ENCODE results near the gene ABLIM2.
A peak's percentile ranks its signal among the peaks of the same experiment; 100 is the strongest.
"Not testable (repeated sequence)": the region's sequence is repeated elsewhere in the genome, so short reads cannot be mapped to it uniquely, and the experiment has no call there.

ABLIM2 gene

DNA sequence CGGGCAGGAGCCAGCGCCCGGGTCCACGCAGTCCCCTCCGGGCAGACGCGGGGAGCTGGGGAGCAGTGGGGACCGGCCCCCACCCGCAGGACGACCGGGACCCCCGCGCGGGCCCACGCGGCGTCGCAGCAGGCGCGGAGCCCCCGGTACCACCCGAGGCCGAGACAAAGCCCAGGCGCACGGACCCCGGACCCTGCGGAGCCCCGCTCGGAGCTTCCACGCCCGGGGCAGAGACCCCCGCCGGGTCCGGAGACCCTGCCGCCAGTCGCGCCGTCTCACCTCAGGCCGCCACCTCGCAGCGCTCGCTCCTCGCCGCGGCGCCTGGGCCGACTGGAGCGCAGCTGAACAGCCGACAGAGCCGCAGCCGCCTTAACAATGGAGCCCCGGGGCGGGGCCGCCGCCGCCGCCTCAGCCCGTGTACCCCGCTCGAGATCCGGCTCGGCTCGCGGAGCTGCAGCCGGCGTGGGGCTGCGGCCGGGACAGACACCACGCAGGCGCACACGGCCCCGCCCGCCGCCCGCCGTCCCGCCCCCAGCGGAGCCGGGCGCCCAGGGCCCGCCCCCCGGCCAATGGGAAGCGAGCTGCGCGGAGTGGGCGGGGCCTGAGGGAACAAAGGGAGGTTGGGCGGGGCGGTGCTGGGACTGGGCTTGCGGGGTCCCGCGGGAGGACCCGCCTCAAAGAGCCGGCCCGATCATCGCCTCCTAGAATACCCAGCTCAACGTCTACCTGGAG is 219.1 kb downstream of the ABLIM2 start, which contains the start of gene AFAP1:
TSS of gene AFAP1 (minus strand) at position 485 of the 732 bp plus-strand sequence. CDS start 67,783 bp downstream, outside the sequence.
- peak; percentile 83 for DNase-seq (ENCODE audit: low read depth)

DNA sequence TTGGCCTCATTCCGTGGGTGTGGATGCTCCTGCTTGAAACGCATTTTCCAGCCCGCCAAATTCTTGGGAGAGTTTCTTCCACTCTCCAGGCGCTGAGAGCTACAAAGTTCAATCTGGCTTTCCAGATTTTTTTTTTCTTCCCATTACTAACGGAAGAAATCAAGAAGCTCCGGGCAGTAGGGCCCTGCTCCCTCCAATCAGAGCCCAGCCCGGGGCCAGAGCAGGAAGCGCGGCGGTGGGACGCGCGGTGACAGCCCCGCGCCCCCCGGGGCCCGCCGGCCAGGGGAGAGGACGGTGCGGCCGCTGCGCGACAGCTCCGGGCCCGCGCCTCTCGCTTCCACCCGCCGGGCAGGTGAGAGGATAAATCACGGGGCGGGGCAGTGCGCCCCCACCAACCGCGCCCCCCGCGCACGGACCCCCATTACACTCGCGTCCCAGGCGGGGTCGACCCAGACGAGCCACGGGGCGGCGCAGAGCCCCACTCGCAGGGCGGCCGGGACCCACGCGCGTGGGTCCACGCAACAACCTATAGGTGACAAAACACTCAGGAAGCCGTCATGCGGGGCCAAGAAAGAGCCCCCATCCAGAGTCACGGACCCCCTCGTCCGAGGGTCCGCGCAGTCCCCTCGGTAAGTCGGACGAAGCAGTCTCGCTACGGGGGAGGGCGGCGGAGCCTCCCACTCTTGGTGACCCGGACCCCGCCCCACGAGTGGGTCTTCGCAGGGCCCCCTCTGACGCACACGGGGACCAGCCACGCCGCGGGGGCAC is 219.8 kb downstream of the ABLIM2 start:
- DNase-seq (ENCODE audit: low read depth) = peak; percentile 7

DNA sequence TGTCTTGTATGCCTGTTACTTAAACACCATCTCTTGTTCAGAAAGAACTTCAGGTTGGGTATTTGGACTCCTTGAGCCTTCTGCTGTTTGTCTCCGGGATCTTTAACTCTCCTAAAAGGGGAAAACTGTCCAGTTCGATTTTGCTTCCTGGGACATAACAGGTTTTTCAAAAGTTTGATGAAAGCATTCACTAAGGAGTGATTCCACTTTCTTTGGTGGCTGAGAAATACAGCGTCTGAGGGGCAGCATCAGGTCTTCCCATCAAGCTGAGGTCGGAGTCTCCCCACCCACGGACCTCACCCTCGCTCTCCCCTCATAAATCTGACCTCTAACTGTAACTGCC is 220.4 kb downstream of the ABLIM2 start:
- no peak for DNase-seq (ENCODE audit: low read depth)

DNA sequence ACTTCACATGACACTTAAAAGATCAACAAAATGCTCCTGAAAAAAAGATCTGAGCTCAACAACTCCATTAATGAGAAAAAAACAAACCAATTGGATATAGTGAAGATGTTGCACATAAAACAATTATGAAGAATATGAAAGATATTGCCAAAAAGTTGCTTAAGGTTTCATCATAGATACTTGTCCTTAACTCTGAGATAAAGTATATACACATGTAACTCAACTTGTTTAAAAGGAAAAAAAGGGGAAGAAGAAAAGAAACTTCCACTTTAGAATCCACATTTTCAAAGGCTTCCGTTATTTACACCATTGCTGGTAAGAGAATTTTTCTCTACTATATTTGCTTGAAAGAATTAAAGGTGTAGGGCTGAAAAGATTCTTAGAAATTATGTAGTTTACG is 221.6 kb downstream of the ABLIM2 start:
- DNase-seq (ENCODE audit: low read depth) = no peak

DNA sequence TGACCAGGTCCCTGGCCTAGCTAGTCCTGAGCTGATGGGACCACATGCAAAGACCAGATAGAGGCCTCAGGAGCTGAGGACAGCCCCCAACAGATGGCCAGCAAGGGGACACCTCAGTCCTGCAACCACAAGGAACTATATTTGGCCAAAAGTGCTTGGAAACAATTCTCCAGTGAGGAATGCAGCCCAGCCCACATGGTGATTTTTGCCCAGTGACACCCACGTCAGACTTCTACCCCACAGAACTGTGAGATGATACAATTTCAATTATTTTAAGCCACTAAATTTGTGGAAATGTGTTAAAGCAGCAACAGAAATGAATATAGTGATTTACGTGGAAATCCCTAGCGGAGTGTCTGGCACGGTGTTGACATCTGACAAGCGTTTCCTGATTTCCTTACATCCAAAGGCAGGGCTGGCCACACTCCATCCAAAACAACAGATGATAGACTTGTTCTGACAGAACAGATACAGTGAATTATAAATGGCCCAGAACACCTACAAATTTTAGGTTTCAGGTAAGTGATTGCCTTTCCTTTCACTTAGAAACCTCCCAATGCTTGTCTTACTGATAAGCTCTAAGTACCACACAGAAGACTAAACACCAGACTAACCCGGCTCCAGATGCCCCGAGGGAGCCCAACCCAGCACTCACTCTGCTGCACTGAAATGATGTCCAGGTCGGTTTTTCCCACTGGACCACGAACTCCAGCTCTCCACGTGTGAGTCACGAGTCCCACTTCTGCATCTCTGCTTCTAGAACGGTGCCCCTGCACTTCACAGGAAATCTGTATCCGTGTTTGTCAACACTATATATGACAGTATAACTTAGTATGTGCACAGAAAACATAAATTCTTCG is 224.7 kb downstream of the ABLIM2 start:
- no peak for DNase-seq (ENCODE audit: low read depth)

DNA sequence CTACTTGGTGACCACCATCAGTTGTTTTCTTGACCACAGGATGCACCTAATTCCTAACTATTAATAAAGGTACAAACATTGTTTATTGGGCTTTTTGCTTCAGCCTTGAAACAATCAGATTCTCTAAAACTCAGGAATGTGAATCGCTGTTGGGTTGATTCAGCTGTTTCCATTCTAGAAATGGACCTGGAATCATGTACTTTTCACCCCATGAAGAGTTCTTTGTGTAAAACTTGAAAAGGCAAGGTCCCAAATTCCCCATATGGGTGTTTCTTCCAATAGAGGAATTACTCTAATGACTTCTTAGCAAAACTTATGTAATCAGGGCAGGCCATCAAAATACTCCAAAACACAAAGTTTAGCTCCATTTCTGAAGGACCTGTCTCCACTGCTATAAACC is 226.3 kb downstream of the ABLIM2 start:
- DNase-seq (ENCODE audit: low read depth) = no peak

DNA sequence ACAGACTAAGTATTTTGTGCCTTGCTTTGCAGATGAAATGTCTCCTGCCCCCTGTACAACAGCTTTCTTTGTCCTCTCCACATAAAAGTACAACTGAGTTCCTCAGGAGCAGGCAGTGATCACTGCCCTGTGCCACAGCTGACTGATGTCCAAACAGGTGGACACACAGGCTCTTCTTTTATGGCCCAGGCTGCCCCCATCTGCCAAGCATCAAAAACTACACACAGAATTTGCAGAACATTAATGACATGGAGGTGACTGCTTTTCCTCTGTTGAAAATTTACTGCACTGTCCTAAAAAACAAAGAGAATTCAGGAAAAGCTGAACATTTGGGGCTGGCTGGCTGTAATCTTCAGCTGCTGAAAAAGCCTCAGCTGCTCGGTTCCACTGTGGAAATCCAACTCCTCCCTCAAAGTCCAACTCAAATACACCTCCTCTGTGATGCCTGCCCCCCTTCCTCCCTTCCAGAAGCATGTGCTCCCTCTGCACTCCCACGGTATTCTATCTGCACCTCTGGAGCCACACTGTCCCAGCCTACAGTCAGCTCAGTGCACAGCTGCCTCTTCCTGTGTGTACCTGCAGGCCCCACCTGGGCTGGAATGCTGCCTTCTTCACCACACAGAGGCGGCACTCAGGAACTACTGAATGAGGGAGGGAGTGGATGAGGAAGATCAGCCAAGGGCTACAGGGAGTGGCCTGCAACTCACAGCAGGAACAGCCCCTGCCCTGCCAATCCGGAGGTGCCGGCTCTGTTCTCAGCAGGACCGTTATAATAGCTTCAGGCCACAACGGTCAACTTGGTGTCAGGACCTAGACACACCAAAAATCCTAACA is 229.3 kb downstream of the ABLIM2 start:
- DNase-seq (ENCODE audit: low read depth) = no peak

DNA sequence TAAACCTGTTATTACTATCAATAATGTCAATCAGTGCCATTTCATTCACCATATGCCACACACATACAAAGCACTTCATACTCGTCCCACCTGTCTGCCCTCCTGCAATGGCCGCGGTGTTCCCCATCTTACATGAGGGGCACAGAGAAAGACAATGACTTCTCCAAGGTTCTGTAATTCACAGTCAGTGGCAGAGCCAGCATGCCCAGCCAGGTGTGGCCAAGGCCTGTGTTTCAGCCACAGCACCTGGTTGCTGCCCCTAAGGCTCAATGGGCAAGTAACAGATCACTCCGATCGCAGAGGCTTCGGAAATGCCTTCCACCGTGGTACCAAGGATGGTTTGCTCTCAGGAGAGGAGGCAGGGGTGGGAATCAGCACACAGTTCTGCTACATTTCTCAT is 229.9 kb downstream of the ABLIM2 start:
- DNase-seq (ENCODE audit: low read depth) = no peak

DNA sequence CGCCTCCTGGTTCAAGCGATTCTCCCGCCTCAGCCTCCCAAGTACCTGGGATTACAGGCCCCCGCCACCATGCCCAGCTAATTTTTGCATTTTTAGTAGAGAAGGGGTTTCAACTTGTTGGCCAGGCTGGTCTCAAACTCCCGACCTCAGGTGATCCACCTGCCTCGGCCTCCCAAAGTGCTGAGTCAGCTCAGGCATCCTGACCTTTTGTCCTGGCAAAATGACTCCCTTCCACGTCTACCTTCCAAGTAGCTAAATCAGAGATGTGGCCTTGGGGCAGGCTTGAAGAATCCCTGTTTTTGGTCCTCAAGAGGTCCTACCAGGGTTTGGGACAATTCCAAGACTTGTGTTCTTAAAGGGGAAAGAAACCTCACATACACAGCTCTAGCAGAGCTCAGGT is 231.8 kb downstream of the ABLIM2 start:
- DNase-seq (ENCODE audit: low read depth) = no peak

DNA sequence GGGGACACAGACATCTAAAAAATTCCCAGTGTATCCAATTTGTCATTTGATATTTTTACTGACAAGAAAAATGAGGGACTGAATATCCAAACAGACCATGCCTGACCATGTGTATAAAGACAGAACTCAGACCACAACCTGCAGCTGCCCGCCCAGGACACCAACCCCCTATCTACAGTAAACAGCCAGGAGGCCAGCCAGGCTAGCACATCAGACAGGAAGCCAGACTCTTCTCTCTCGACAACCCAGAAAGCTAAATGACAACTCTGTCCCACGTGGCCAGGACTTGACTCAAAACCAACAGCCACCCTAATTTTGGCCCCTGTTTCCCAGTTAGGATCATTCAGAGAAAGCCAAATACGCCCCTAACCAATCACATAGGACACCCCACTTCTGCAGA is 234.0 kb downstream of the ABLIM2 start:
- DNase-seq (ENCODE audit: low read depth) = no peak

DNA sequence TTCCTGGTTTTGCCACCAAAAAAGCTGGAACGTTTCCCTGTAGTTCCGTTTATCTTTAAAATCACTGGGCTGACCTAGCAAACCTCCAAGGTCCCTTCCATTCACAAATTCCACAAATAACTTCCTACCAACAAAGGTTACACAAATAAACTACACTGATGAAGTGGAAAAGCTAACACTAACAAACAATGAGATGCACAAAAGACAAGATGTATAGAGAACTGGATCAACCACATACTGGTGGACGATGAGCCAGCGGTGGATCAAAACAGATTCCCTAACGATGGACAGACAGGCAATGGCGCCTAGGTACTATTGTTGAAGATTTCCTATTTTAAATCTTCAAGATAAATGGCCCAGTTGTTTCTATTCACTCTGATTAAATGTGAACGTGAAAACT is 234.4 kb downstream of the ABLIM2 start:
- DNase-seq (ENCODE audit: low read depth) = no peak

DNA sequence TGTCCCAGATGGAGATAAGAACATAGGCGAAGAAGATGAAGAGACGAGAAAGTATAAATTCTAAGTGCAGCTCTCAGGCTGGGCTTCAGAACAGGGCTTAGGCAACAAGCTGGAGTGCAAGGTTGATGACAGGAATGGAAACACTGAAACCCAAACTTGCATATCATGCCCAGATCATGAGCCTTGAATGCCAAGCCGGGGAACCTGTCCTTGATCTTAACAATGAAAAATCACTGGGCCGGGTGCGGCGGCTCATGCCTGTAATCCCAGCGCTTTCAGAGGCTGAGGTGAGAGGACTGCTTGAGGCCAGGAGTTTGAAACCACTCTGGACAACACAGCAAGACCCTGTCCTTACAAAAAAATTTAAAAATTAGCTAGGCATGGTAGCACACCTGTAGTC is 236.1 kb downstream of the ABLIM2 start:
- DNase-seq (ENCODE audit: low read depth) = no peak

DNA sequence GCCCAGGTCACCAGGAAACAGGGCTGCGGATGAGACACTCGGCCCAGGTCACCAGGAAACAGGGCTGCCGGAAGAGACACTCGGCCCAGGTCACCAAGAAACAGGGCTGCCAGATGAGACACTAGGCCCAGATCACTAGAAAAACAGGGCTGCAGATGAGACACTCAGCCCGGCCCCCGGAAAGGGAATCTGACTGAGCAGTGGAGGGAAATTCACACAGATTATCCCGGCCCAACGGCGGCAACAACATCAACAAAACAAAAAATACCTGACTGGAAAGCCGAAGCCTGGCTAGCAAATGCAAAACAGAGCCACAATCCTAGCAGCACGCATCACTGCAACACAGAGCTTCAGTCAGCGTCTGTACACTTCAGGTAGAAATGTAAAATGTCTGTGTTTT is 239.6 kb downstream of the ABLIM2 start:
- no peak for DNase-seq (ENCODE audit: low read depth)

DNA sequence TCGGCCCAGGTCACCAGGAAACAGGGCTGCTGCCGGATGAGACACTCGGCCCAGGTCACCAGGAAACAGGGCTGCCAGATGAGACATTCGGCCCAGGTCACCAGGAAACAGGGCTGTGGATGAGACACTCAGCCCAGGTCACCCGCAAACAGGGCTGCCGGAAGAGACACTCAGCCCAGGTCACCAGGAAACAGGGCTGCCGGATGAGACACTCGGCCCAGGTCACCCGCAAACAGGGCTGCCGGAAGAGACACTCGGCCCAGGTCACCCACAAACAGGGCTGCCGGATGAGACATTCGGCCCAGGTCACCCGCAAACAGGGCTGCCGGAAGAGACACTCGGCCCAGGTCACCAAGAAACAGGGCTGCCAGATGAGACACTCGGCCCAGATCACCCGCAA is 240.4 kb downstream of the ABLIM2 start:
- DNase-seq (ENCODE audit: low read depth) = not testable (repeated sequence)

DNA sequence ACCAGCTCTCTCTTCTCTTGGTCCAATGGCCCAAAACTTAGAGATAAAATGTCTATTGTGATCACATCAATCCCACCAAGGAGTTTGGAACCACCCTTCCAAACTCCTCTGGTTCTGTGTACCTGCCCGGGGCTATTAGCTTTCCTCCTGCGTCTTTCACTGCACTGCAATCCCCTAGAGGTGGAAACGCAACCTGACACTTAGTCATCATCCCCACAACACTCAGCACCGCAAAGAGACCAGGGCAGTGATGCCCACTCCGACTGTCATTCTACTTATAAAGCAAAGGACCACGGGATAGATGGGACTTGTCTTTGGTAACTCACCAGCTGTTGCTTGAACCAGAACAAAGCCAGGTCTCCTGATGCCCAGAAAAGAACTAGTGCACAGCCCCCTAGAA is 240.9 kb downstream of the ABLIM2 start:
- no peak for DNase-seq (ENCODE audit: low read depth)

DNA sequence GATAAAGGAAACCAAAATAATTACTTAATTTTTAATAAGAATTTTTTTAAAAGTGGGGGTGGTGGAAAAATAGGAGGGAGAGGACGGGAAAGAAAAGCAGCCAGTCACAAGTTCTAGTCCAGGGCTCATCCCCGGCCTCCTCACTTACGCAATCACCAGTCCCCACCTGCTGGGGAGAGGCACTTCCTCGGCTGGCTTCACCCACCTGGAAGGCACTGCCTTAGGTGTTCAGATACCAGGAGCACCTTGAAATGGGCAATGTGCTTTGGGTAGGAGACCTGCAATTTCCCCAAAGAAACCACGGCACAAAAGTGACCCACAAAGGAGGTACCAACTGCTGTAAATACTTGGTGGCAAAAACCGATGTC is 242.8 kb downstream of the ABLIM2 start:
- no peak for DNase-seq (ENCODE audit: low read depth)
